Small intestine (tissue), 7 donors: ENCODE results near the gene PYROXD2. TPM values are rescaled to one million over a fixed set of nuclear protein-coding genes. Genes with fewer than 3 reads are reported as not detected.
"Not testable (repeated sequence)": the region's sequence is repeated elsewhere in the genome, so short reads cannot be mapped to it uniquely, and the experiment has no call there.

Source experiments
- DNase-seq, 2 donors: peaks; one replicate each; pipeline versions ENCODE4 v3.0.0 to v3.0.0-alpha.2; 2013
- FAIRE-seq: peaks from 2 replicates; lab custom pipeline; 2012; peaks lifted over from hg19 to GRCh38; lab: Jason Lieb, UNC
- H3K27ac ChIP-seq, 3 donors: one replicate each; pipeline ENCODE4 v1.5.1; 2013; ENCODE audit warnings: low read length in 2 of 3, mild to moderate bottlenecking in 2 of 3, control low read depth in 1 of 3, inconsistent platforms in 1 of 3, low read depth in 1 of 3, moderate library complexity in 1 of 3
- H3K27me3 ChIP-seq, 3 donors: one replicate each; pipeline ENCODE4 v1.6.1; 2013; ENCODE audit warnings: low read length in 3 of 3, inconsistent platforms in 1 of 3; ENCODE audit not compliant: control insufficient read depth in 3 of 3, insufficient read depth in 3 of 3
- H3K36me3 ChIP-seq, 3 donors: one replicate each; pipeline ENCODE4 v1.6.1; 2013; ENCODE audit warnings: low read length in 3 of 3, inconsistent platforms in 1 of 3, low read depth in 1 of 3, mild to moderate bottlenecking in 1 of 3, moderate library complexity in 1 of 3; ENCODE audit not compliant: control insufficient read depth in 3 of 3, insufficient read depth in 2 of 3
- H3K4me1 ChIP-seq, 3 donors: one replicate each; pipeline ENCODE4 v1.6.1; 2013; ENCODE audit warnings: low read length in 2 of 3, inconsistent platforms in 1 of 3, low read depth in 1 of 3, mild to moderate bottlenecking in 1 of 3, moderate library complexity in 1 of 3; ENCODE audit not compliant: control insufficient read depth in 3 of 3, insufficient read depth in 2 of 3
- H3K4me3 ChIP-seq, 3 donors: one replicate each; pipeline ENCODE4 v1.5.1; 2013; ENCODE audit warnings: low read length in 3 of 3, control low read depth in 1 of 3, inconsistent platforms in 1 of 3, low read depth in 1 of 3, mild to moderate bottlenecking in 1 of 3, moderate library complexity in 1 of 3
- H3K9me3 ChIP-seq, 2 donors: one replicate each; pipeline ENCODE4 v1.6.1; 2013; ENCODE audit warnings: low read depth in 1 of 2, low read length in 1 of 2; ENCODE audit not compliant: control insufficient read depth in 2 of 2, insufficient read depth in 1 of 2
- WGBS, 3 donors: extraction: QIAGEN DNeasy Blood & Tissue Kit; methylation state at CpG; one replicate each; pipeline ENCODE4 v1.1.7; 2013; 5-methylcytosine and 5-hydroxymethylcytosine counted together
- polyA plus RNA-seq, 4 donors: library from polyadenylated mRNA; stranded (reverse) in 3 of 4; unstranded in 1 of 4; fragments of 200-250 nt in 3 of 4; fragments of 120-200 nt in 1 of 4; gene quantifications; one replicate each; pipeline versions ENCODE4 v1.2.1 to v1.2.3, GENCODE V29; 2013
- donor health status: healthy with polysubstance abuse.
- donor health status: control.
- donor health status: control.
- donor health status: Bipolar disorder and iron deficiency.
- donor health status: healthy.

PYROXD2 gene
- polyA plus RNA-seq, 4 donors: 2.7 to 12.2 (median 5.9) TPM

- DNase-seq: no peak
These were observed 63.1 kb downstream of the PYROXD2 start for GRCh38 chr10:98351831-98352402.

GRCh38 chr10:98349508-98349922, 65.5 kb downstream of the PYROXD2 start:
- no peaks in the 10 kb centered on the region for H3K4me1 ChIP-seq
- FAIRE-seq (no peak), DNase-seq (peak in 1 of 2 donors; percentile 29)
- no peaks in the 10 kb centered on the region for H3K36me3 ChIP-seq
- WGBS, 3 donors: 27 to 46% (median 33%) methylated on average over 9 of the region's 9 CpGs
- no peak overlapping the region for H3K4me3 ChIP-seq
- peaks cover 0 to 19% of the 10 kb centered on the region in 2 donors for H3K9me3 ChIP-seq
- peaks cover 0 to 2% (median 0%) of the 10 kb centered on the region in 3 donors for H3K27me3 ChIP-seq
- no peak overlapping the region for H3K27ac ChIP-seq

More at GRCh38 chr10:98351831-98352402, 63.1 kb downstream of the PYROXD2 start:
- Histone ChIP-seq H3K4me1 (no peaks in the 10 kb centered on the region), H3K9me3 (peaks cover 0 to 12% of the 10 kb centered on the region in 2 donors), H3K27ac (no peak overlapping the region), H3K36me3 (no peaks in the 10 kb centered on the region), H3K4me3 (no peak overlapping the region), H3K27me3 (peaks cover 0 to 2% (median 0%) of the 10 kb centered on the region in 3 donors)
- 71 to 79% (median 78%) methylated on average over 11 of the region's 11 CpGs for WGBS, 3 donors
- FAIRE-seq: no peak

GRCh38 chr10:98346847-98347246, 68.1 kb downstream of the PYROXD2 start:
- no peak for DNase-seq
- WGBS, 3 donors: 75 to 77% (median 76%) methylated on average over 6 of the region's 6 CpGs
- no peak overlapping the region for H3K4me3 ChIP-seq

DNA sequence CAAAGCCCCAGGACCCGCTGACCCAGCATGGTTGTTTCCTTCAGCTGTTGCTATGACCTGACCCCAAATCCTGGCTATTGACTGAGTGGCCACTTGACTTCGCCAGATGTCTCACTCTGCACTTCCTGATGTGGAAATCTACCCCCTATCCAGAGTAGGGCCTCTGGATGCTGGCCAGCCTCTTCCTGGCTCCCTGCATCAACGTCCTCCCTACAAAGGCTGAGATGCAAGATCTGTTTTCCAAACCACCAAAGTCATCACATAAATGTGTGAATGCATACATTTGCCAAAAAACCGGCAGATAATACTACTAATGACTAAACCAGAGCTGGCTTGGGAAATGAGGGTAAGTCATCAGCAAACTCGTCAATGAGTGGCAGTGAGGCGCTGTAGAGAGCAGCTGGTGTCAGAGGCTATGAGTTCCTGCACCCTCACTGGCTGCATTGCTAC, 70.4 kb downstream of the PYROXD2 start:
- 46 to 54% (median 50%) methylated on average over 6 of the region's 6 CpGs for WGBS, 3 donors
- peaks cover 0 to 19% of the 10 kb centered on the region in 2 donors for H3K9me3 ChIP-seq
- no peak overlapping the region for H3K4me3 ChIP-seq
- DNase-seq: peak in 1 of 2 donors; percentile 45
- no peaks in the 10 kb centered on the region for H3K27me3 ChIP-seq
- no peak overlapping the region for H3K27ac ChIP-seq
- no peak for FAIRE-seq
- no peaks in the 10 kb centered on the region for H3K36me3 ChIP-seq
- no peaks in the 10 kb centered on the region for H3K4me1 ChIP-seq

More at GRCh38 chr10:98346847-98347246, 68.1 kb downstream of the PYROXD2 start:
- no peaks in the 10 kb centered on the region for H3K4me1 ChIP-seq
- no peaks in the 10 kb centered on the region for H3K27me3 ChIP-seq
- H3K27ac ChIP-seq: no peak overlapping the region
- no peak for FAIRE-seq
- peaks cover 0 to 19% of the 10 kb centered on the region in 2 donors for H3K9me3 ChIP-seq
- H3K36me3 ChIP-seq: no peaks in the 10 kb centered on the region

- H3K27me3 ChIP-seq, H3K27ac ChIP-seq, H3K36me3 ChIP-seq, H3K9me3 ChIP-seq, H3K4me1 ChIP-seq, H3K4me3 ChIP-seq, DNase-seq, FAIRE-seq: not testable (repeated sequence)
- 88 to 93% (median 88%) methylated on average over 10 of the region's 10 CpGs for WGBS, 3 donors
These were observed 73.3 kb downstream of the PYROXD2 start for GRCh38 chr10:98341701-98342100.

DNA sequence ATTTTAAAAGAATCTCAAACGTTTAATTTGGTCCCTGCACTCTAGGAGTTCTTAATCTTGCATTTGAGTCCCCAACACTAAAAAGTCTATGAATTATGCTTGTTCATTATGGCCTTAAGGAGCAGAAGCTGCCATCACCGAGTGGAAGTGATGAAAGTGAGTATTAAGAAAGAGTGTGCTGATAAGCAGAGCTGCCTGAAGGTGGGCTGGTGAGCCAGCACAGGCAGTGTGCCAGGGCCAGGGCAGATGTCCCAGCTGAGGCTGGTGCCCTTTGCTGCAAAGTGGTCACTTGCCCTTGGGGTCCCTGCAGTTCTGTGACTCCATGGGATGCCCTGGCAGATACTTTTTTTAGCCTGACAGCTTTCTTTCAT, 74.1 kb downstream of the PYROXD2 start:
- H3K27me3 ChIP-seq: peaks cover 0 to 6% (median 2%) of the 10 kb centered on the region in 3 donors
- H3K4me1 ChIP-seq: no peaks in the 10 kb centered on the region
- 30 to 34% (median 31%) methylated on average over 2 of the region's 2 CpGs for WGBS, 3 donors
- H3K4me3 ChIP-seq: no peak overlapping the region
- H3K9me3 ChIP-seq: no peaks in the 10 kb centered on the region
- no peak overlapping the region for H3K27ac ChIP-seq
- FAIRE-seq (no peak), DNase-seq (no peak)
- no peaks in the 10 kb centered on the region for H3K36me3 ChIP-seq

DNA sequence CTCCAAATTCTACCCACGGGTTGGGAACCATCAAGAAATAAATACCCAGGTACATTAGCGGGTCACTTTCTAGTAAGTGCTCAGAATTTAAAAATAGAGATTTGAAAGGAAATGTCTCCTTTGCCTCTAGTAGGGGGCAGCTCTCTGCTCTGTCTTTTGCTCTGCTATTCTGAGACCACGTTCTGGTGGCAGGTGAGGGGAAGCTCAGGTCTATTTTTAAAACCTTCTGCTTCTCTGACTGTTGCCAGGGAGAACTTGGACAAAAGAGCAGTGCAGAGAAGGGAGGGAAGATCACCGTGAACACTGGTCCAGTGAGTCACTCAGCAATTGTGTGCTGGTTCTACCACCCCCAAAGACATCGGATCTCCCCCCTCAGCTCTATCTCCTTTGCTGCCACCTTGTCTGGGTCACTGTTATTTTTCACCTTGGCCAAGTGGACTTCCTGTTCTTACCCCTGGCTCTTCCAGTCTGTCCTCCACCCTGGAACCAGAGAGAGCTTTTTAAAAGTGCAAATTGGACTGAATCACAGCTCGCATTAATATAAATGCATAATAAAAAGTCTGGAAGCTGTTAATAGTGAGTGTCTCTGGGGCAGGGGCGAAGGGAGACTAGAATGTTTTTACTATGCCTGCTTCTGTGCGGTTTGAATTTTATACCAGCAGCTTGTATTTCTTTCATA, 74.6 kb downstream of the PYROXD2 start:
- H3K27me3 ChIP-seq: peaks cover 0 to 6% (median 2%) of the 10 kb centered on the region in 3 donors

GRCh38 chr10:98339799-98340198, 75.2 kb downstream of the PYROXD2 start:
- 59 to 68% (median 61%) methylated on average over 5 of the region's 5 CpGs for WGBS, 3 donors
- H3K9me3 ChIP-seq: no peaks in the 10 kb centered on the region
- FAIRE-seq (no peak), DNase-seq (no peak)
- no peak overlapping the region for H3K27ac ChIP-seq
- H3K4me3 ChIP-seq: no peak overlapping the region
- H3K4me1 ChIP-seq: no peaks in the 10 kb centered on the region
- no peaks in the 10 kb centered on the region for H3K36me3 ChIP-seq
- peaks cover 0 to 6% (median 2%) of the 10 kb centered on the region in 3 donors for H3K27me3 ChIP-seq

More for the DNA sequence above, 74.6 kb downstream of the PYROXD2 start:
- H3K4me3 ChIP-seq: no peak overlapping the region
- 53 to 60% (median 59%) methylated on average over 8 of the region's 8 CpGs for WGBS, 3 donors
- H3K27ac ChIP-seq: no peak overlapping the region
- no peaks in the 10 kb centered on the region for H3K4me1 ChIP-seq
- DNase-seq (no peak), FAIRE-seq (no peak)
- no peaks in the 10 kb centered on the region for H3K36me3 ChIP-seq
- H3K9me3 ChIP-seq: no peaks in the 10 kb centered on the region
